GM12864 (cell line): ENCODE data around the gene ZNF343.
A peak's percentile ranks its signal among the peaks of the same experiment; 100 is the strongest.

ENCODE experiments used
- DNase-seq: peaks from one replicate; pipeline ENCODE4 v3.0.0-alpha.2; 2011; ENCODE audit warnings: low read depth
- H3K4me3 ChIP-seq: 2 replicates; pipeline ENCODE4 v1.5.1; 2011; ENCODE audit warnings: mild to moderate bottlenecking, low read depth, low read length, control low read depth
- TF ChIP-seq, protein P1 (sequence below): IDR thresholded peaks from 2 replicates; pipeline ENCODE4 v1.5.1; 2011; ENCODE audit warnings: low read depth, mild to moderate bottlenecking, moderate library complexity, low read length, control low read depth, inconsistent platforms; ENCODE audit errors: missing control alignments

ZNF343 gene

DNA sequence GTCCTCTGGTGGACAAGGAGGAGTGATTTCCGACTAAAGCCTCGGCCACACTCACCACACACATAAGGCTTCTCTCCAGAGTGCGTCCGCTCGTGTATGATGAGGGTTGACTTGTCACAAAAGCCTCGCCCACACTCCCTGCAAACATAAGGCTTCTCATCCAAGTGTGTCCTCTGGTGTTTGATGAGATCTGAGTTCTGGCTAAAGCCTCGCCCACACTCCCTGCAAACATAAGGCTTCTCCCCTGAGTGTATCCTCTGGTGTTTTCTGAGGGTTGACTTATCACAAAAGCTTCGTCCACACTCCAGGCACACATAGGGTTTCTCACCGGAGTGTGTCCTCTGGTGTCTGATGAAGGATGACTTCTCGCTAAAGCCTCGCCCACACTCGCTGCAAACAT is 25.2 kb downstream of the ZNF343 start:
- H3K4me3 ChIP-seq: no peak overlapping the region
- no peak for DNase-seq

DNA sequence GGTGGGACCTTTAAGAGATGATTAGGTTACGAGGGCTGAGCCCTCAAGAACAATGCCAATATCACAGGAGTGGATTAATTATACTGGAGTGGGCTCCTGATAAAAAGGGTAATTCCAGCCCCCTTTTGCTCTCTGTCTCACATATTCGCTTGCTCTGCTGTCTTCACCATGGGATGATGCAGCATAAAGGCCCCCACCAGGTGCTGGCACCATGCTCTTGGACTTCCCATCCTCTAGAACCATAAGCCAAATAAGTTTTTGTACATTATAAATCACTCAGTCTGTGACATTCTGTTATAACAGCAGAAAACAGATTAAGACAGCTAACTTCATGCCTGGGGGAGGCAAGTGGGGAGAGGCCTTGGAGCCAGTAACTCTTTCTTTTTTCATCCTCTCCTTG is 28.3 kb downstream of the ZNF343 start:
- DNase-seq: no peak
- H3K4me3 ChIP-seq: no peak overlapping the region
- TF ChIP-seq, protein P1, sequence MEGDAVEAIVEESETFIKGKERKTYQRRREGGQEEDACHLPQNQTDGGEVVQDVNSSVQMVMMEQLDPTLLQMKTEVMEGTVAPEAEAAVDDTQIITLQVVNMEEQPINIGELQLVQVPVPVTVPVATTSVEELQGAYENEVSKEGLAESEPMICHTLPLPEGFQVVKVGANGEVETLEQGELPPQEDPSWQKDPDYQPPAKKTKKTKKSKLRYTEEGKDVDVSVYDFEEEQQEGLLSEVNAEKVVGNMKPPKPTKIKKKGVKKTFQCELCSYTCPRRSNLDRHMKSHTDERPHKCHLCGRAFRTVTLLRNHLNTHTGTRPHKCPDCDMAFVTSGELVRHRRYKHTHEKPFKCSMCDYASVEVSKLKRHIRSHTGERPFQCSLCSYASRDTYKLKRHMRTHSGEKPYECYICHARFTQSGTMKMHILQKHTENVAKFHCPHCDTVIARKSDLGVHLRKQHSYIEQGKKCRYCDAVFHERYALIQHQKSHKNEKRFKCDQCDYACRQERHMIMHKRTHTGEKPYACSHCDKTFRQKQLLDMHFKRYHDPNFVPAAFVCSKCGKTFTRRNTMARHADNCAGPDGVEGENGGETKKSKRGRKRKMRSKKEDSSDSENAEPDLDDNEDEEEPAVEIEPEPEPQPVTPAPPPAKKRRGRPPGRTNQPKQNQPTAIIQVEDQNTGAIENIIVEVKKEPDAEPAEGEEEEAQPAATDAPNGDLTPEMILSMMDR: no peak

More for the DNA sequence above, 25.2 kb downstream of the ZNF343 start:
- TF ChIP-seq, protein P1: no peak

DNA sequence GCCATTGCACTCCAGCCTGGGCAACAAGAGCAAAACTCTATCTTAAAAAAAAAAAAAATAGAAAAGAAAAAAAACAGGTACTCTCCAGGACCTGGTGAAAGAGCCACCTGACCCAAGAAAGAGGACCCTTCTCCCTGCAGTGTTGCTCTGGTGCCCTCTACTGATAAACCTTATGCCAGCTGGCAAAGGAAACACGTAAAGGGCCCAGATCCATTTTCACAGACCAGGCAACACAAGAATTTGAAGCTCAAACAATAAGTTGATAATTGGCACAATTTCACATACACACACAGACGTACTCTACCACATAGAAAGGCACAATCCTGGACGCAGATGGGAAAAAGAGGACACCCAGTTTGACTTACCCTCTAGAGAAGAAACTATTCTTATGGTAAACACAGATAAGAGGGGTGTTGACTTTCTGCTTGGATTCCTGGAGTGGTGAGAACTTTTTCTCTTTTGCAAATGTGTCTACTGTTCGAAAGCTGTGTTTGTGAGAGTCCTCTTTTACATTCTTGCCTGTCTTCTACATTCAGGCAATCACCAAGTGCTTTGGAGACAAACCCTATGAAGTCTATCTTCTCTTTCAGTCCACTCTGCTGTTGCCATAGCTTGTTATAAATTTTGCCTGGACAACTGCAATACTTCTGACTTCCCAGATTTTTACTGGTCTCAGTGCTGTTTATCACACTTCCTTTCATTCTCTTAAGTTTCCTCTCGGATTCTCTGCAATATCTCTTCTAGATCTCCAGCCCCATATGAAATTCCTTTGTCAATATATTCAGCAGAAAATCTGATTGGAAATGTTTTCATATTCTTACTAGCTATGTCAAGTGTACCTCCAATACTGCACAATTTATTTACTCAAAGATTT is 31.7 kb downstream of the ZNF343 start:
- no peak for DNase-seq
- TF ChIP-seq, protein P1: peak; percentile 22
- no peak overlapping the region for H3K4me3 ChIP-seq

DNA sequence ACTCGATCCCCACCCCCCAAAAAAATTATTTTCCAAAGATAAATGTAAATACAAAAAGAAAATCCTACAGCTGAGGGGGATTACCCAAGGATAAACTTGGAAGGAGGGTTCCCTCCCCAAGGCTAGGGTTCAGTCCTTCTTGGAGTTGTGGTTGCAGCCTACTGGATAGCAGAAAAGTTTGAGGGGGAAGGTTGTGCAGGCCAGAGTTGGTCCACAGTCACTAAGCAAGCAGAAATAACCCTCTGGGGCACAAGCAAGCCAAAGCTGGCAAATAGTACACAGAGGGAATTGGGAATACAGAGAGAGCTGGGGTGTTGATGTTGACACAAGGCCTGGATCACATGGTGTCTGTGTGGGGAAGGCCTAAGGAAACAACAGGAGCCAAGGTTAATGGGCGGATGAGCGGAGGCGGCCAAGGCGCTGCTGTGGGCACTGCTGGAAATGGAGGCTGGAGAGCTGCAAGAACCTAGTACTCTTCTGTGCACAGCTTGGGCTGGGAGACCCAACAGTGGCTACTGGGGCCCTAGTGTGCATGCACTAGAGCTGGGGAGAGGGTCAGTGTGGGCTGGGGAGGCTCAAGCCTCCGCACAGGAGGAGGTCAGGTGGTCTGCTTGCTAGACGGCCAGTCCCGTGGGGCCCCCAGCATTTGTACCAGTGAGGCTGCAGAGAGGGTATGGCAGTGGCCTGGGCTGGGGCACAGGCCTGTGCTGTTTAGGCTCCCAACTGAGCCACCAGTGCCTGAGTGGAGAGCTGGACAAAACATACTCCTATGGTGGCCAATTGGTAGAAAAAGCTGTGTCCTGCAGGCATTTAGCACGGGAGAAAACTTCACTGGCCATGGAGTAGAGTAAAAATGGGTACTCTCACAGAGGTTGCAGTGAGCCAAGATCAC is 32.6 kb downstream of the ZNF343 start:
- DNase-seq: no peak
- TF ChIP-seq, protein P1: no peak
- H3K4me3 ChIP-seq: no peak overlapping the region

DNA sequence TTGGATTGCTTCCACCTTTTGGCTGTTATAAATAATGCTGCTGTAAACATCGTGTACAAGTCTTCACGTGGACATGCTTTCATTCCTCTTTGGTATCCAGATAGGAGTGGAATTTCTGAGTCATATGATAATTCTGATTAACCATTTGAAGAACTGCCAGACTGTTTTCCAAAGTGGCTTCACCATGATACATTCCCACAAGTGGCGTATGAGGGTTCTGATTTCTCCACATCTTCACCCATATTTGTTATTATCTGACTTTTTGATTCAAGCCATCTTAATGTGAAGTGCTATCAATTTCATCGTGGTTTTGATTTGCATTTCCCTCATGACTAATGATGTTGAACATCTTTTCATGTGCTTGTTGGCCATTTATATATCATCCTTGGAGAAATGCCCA is 35.2 kb downstream of the ZNF343 start:
- no peak for DNase-seq
- TF ChIP-seq, protein P1: no peak
- H3K4me3 ChIP-seq: no peak overlapping the region

DNA sequence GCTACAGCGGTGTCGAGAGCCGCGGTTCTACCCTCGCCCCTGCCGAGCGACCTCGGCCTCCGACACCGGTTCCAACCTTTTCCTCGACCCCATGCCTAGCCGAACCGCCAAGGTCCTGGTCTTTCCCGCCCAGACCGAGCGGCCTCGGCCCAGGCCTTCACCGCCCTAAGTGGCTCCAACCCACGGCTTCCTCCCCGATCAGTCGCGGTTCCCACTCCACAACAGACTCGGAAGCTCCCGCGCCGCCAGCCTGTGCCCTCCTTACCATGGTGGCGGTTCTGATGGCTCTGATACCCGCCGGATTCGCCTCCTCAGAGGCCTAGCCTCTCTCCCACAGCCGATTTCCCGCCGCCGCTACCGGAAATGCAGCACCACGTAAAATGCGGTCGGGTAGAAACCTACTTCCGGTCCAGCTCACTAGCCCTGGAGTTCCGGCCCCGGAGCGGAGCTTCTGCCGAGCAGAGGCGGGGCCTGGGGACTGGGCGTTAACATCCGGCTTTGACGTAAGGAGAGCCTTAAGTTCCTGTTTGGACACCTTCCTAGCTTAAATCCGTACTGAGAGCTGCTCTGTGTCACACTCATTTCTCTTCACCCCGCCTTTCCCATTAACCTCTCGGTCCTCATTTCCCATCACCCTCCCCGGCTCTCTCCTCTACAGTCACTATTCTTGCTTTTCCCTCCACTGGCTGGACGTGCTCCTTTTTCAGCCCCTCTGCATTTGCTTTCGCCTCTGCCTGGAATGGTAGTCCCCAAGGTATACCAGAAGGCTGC is 38.1 kb downstream of the ZNF343 start, which contains the start of gene SNRPB:
TSS of gene SNRPB (minus strand) at position 367 of the 771 bp plus-strand sequence. CDS start at position 268, 99 bp downstream.
- peak within 1 kb of the TSS; percentile 79 for H3K4me3 ChIP-seq
- DNase-seq: peak; percentile 98
- TF ChIP-seq, protein P1: no peak
